ENCODE measurements around the gene AIMP2. TPM values are rescaled to one million over a fixed set of nuclear protein-coding genes. Genes with fewer than 3 reads are reported as not detected.
A peak's percentile ranks its signal among the peaks of the same experiment; 100 is the strongest.

Gene AIMP2
- total and polyA plus RNA-seq, 10 donors = 14.0 to 27.3 (median 20.1) TPM

DNA sequence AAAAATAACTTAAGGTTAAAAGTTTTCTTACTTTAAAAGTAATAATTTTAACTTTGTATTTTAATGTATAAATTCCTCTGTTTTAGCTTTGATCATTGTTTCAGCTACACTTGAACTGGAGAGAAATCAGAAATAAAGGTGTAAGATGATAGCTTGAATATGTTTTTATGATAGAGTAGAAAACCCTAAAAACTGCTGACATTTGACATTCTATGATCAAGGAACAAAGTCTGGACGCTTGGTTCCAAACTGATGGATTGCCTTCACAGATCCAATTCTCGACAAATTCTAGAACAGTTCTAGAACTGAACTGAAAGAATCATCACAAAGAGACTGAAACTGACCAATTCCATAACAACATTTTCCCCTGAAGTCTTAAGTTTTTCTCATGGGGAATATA lies 21.9 kb downstream of the AIMP2 start, which contains the start of gene ANKRD61:
Gene ANKRD61, plus strand, starts transcription at position 389 of the 400 bp plus-strand sequence. Its CDS starts 0 bp downstream, at position 389.
- WGBS, 5 donors = 83 to 96% (median 92%) methylated on average over 2 of the region's 2 CpGs
- TF ChIP-seq POLR2A (IDR thresholded peaks at IDR 0.05) (no peak), POLR2AphosphoS5 (IDR thresholded peaks at IDR 0.05) (no peak), CTCF (IDR thresholded peaks at IDR 0.05 in 8 of 11, conservative IDR thresholded peaks at IDR 0.05 in 3 of 11) (no peak)
- Histone ChIP-seq H3K36me3 (peaks cover 7 to 100% (median 58%) of the 10 kb centered on the region in 6 donors), H3K4me1 (peaks cover 11 to 38% (median 14%) of the 10 kb centered on the region in 6 donors), H3K9me3 (no peaks in the 10 kb centered on the region), H3K27me3 (replicated peaks in 1 of 7) (no peaks in the 10 kb centered on the region), H3K4me3 (no peak within 1 kb of the TSS), H3K27ac (peak within 1 kb of the TSS in 2 of 8 donors; percentile 24 to 28)
- DNase-seq = no peak
- intact Hi-C loops (cut with DNase I; ENCODE audit: low total_unique reads) = no loop called here

DNA sequence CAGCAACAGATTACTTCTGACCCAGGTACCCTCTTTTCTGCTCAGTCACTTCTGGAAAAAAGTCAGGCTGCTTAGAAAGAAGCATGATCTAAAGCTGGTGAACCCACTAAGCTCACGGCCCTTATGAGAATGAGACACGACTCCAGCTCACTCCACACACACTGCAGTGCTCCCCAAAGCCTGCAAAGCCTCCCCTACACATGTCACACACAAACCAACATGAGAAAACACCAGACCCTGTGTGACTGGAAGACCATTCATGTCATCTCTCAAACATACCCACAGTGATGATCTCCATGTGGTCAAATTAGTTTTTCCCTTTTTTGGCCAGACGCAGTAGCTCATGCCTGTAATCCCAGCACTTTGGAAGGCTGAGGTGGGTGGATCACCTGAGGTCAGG lies 22.5 kb downstream of the AIMP2 start:
- DNase-seq = no peak
- WGBS, 5 donors = 88 to 97% (median 92%) methylated on average over 3 of the region's 3 CpGs
- Histone ChIP-seq H3K27me3 (replicated peaks in 1 of 7) (no peaks in the 10 kb centered on the region), H3K4me3 (no peak overlapping the region), H3K36me3 (peaks cover 7 to 100% (median 59%) of the 10 kb centered on the region in 6 donors), H3K9me3 (no peaks in the 10 kb centered on the region), H3K27ac (peak overlapping the region in 1 of 8 donors; percentile 28), H3K4me1 (peaks cover 5 to 32% (median 9%) of the 10 kb centered on the region in 6 donors)
- TF ChIP-seq POLR2A (IDR thresholded peaks at IDR 0.05) (no peak), POLR2AphosphoS5 (IDR thresholded peaks at IDR 0.05) (no peak), CTCF (IDR thresholded peaks at IDR 0.05 in 8 of 11, conservative IDR thresholded peaks at IDR 0.05 in 3 of 11) (no peak)
- intact Hi-C loops (cut with DNase I; ENCODE audit: low total_unique reads) = no loop called here

DNA sequence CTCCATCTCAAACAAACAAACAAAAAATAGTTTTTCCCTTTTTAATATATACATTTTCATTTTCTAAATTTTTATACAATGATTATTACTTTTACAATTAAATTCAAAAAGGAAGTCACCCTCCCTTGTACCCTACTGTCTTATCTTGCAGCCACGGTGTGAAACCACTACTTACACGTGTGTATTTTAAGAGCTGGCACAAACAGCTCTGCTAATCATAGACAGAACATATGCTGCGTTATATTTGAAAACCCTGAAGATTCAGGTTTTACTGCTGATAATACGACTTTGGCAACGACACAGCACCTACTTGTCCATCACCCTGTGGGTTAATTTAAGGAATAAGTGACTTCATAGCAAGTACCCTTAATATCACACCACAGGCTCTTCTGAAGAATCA lies 23.1 kb downstream of the AIMP2 start:
- intact Hi-C loops (cut with DNase I; ENCODE audit: low total_unique reads) = no loop called here
- WGBS, 5 donors = 59 to 81% (median 72%) methylated on average over 5 of the region's 5 CpGs
- no peak for DNase-seq

More for the DNA sequence above, 23.1 kb downstream of the AIMP2 start:
- Histone ChIP-seq H3K4me3 (no peak overlapping the region), H3K27me3 (replicated peaks in 1 of 7) (no peaks in the 10 kb centered on the region), H3K4me1 (peaks cover 0 to 26% (median 3%) of the 10 kb centered on the region in 6 donors), H3K9me3 (no peaks in the 10 kb centered on the region), H3K36me3 (peaks cover 7 to 100% (median 62%) of the 10 kb centered on the region in 6 donors), H3K27ac (peak overlapping the region in 2 of 8 donors; percentile 24 to 28)
- no peak for TF ChIP-seq CTCF (IDR thresholded peaks at IDR 0.05 in 8 of 11, conservative IDR thresholded peaks at IDR 0.05 in 3 of 11)
- no peak for TF ChIP-seq POLR2A (IDR thresholded peaks at IDR 0.05)
- no peak for TF ChIP-seq POLR2AphosphoS5 (IDR thresholded peaks at IDR 0.05)
